Measurements from ENCODE around the gene PTPRN2. TPM values are rescaled to one million over a fixed set of nuclear protein-coding genes. Genes with fewer than 3 reads are reported as not detected.

Gene PTPRN2
- total and polyA plus RNA-seq, 9 of the 15 experiments (the other 6 are each of a cell fraction or from before 2014, with no cell fraction given), result not detected

DNA sequence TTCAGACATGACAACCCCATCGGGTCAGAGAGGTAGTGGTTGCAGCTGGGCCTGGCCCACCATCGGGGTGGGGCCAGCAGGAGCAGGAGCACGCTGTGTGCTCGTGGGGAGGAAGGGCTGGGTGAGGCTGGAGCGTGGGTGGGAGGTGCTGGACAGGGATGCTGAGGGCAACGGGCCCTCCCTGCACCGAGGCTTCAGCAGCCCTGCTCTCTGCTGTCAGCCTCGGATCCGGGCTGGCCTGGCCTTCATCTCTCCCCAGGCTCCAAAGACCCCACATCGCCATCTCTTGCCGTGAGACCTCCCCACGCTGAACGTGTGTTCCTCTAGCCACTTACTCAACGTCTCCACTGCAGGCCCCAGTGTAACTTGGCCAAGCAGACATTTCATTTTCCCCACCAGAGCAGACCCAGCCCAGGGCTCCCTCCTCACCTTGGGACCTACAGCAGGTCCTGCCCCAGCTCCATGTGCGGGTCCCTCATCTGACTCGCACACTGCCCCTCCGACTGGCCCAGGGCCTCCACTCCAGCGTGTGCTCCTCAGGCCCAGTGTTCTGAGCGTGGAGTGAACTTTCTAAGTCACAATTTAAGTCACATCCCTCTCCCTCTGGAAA is 788.4 kb downstream of the PTPRN2 start:
- Histone ChIP-seq H3K9ac (ENCODE audit: insufficient read depth in 1 of 2, low read depth in 2 of 2, low read length in 2 of 2) (no peak overlapping the region), H3K79me2 (ENCODE audit: control insufficient read depth, insufficient read depth, low read length) (no peaks in the 10 kb centered on the region), H3K9me1 (ENCODE audit: control insufficient read depth, insufficient read depth, low read length) (no peaks in the 10 kb centered on the region), H3K4me3 (no peak overlapping the region), H3K36me3 (ENCODE audit: control insufficient read depth, insufficient read depth, low read length) (no peaks in the 10 kb centered on the region), H3K4me1 (replicated peaks in 1 of 2; ENCODE audit: control insufficient read depth in 2 of 2, insufficient read depth in 2 of 2, low read length in 2 of 2) (peaks cover 0 to 6% of the 10 kb centered on the region in 2 experiments; a peak in 1 of 5 replicates), H4K20me1 (replicated peaks; ENCODE audit: control insufficient read depth, insufficient read depth, low read length) (peaks cover 13% of the 10 kb centered on the region), H3K27me3 (ENCODE audit: control insufficient read depth in 2 of 2, insufficient read depth in 2 of 2, low read length in 2 of 2) (peaks cover 66 to 81% of the 10 kb centered on the region in 2 experiments), H3K9me3 (replicated peaks; ENCODE audit: control insufficient read depth, insufficient read depth, low read depth, low read length) (no peaks in the 10 kb centered on the region), H3K27ac (ENCODE audit: extremely low read depth, low read depth, low read length) (no peak overlapping the region; the same call in 2 of the 3 replicates), H2AFZ (ENCODE audit: low read depth, low read length) (no peak overlapping the region), H3K4me2 (ENCODE audit: insufficient read depth, low read length) (no peak overlapping the region)
- ATAC-seq (no peak), DNase-seq (ENCODE audit: extremely low read depth in 1 of 4, low spot score in 3 of 4) (no peak), FAIRE-seq (no peak)
- no TSS peak for BruUV-seq (replicated peaks)
- CTCF ChIA-PET (ENCODE audit: low intra/inter-chr PET ratio), result no interaction called here
- intact Hi-C loops (cut with micrococcal nuclease) (no loop called here), in situ Hi-C loops (cut with MboI) (no loop called here)
- WGBS (ENCODE audit: insufficient coverage, low coverage, missing lambda C conversion rate), result under 1% methylated on average over 19 of the region's 19 CpGs
- POLR2A ChIA-PET, result no interaction called here
- TF ChIP-seq CCNT2 (IDR thresholded peaks at IDR 0.05; ENCODE audit: borderline replicate concordance, extremely low read depth, insufficient read length, low read depth, low read length) (no peak), ZNF436 (CRISPR knock-in tag; IDR thresholded peaks at IDR 0.05) (no peak), ZNF324 (CRISPR knock-in tag; IDR thresholded peaks at IDR 0.05) (no peak), MED1 (CRISPR knock-in tag; IDR thresholded peaks at IDR 0.05; ENCODE audit: borderline replicate concordance) (no peak), HCFC1 (IDR thresholded peaks at IDR 0.05; ENCODE audit: low read depth, low read length) (no peak), NCOR1 (IDR thresholded peaks at IDR 0.05) (no peak), ZNF696 (CRISPR knock-in tag; conservative IDR thresholded peaks at IDR 0.05) (no peak), MCM2 (IDR thresholded peaks at IDR 0.05; ENCODE audit: low read depth) (no peak), ZNF586 (CRISPR knock-in tag; conservative IDR thresholded peaks at IDR 0.05) (no peak), RBM17 (IDR thresholded peaks at IDR 0.05; ENCODE audit: borderline replicate concordance, low read depth, low read length) (no peak)
- TF ChIP-seq, protein P1, sequence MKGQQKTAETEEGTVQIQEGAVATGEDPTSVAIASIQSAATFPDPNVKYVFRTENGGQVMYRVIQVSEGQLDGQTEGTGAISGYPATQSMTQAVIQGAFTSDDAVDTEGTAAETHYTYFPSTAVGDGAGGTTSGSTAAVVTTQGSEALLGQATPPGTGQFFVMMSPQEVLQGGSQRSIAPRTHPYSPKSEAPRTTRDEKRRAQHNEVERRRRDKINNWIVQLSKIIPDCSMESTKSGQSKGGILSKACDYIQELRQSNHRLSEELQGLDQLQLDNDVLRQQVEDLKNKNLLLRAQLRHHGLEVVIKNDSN (CRISPR knock-in tag; IDR thresholded peaks at IDR 0.05), result no peak
- TF ChIP-seq, protein P2, sequence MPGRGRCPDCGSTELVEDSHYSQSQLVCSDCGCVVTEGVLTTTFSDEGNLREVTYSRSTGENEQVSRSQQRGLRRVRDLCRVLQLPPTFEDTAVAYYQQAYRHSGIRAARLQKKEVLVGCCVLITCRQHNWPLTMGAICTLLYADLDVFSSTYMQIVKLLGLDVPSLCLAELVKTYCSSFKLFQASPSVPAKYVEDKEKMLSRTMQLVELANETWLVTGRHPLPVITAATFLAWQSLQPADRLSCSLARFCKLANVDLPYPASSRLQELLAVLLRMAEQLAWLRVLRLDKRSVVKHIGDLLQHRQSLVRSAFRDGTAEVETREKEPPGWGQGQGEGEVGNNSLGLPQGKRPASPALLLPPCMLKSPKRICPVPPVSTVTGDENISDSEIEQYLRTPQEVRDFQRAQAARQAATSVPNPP (IDR thresholded peaks at IDR 0.05; ENCODE audit: borderline replicate concordance, insufficient read depth, insufficient read length), result no peak
